ENCODE data around the gene CDK6.

GRCh38 chr7:92740700-92741126 is 95.7 kb downstream of the CDK6 start:
- TF ChIP-seq POLR2A (IDR thresholded peaks at IDR 0.05) (no peak), CTCF (IDR thresholded peaks at IDR 0.05) (no peak)
